Right lobe of liver (tissue), 6 donors: Measurements from ENCODE around the gene GFRA1. TPM values are rescaled to one million over a fixed set of nuclear protein-coding genes. Genes with fewer than 3 reads are reported as not detected.

Experiments
- ATAC-seq, 4 donors: fragments of 200-7000 bp; cut with Tn5 transposase; one replicate each; pipeline ENCODE4 v1.9.1; 2020; ENCODE audit warnings: mild to moderate bottlenecking in 4 of 4, moderate library complexity in 4 of 4
- DNase-seq, 3 donors: peaks; one replicate each; pipeline ENCODE4 v3.0.0-alpha.2; 2020
- H3K27ac ChIP-seq, 3 donors: fragments of 200-600 bp; one replicate each; pipeline ENCODE4 v1.8.0; 2022
- H3K27me3 ChIP-seq, 2 donors: fragments of 200-600 bp; one replicate each; pipeline ENCODE4 v1.8.0; 2022
- H3K36me3 ChIP-seq, 4 donors: fragments of 200-600 bp; sonication (generic) in 1 of 4; one replicate each; pipeline versions ENCODE4 v1.5.1 to v1.8.0; 2017 to 2022; ENCODE audit warnings: control low read depth in 1 of 4
- H3K4me1 ChIP-seq, 4 donors: fragments of 200-600 bp; sonication (generic) in 1 of 4; one replicate each; pipeline versions ENCODE4 v1.5.1 to v1.8.0; 2017 to 2022; ENCODE audit warnings: control low read depth in 1 of 4
- H3K4me3 ChIP-seq, 3 donors: fragments of 200-600 bp; one replicate each; pipeline ENCODE4 v1.8.0; 2022
- H3K9me3 ChIP-seq, 4 donors: fragments of 200-600 bp; sonication (generic) in 1 of 4; one replicate each; pipeline versions ENCODE4 v1.5.1 to v1.8.0; 2017 to 2022; ENCODE audit warnings: control low read depth in 1 of 4
- CTCF ChIP-seq, 4 donors: fragments of 200-600 bp in 3 of 4; fragments of 450-650 bp in 1 of 4; IDR thresholded peaks; one replicate each; pipeline versions ENCODE4 v1.5.1 to v1.8.0; 2016 to 2022; ENCODE audit warnings: antibody characterized with exemption in 4 of 4, mild to moderate bottlenecking in 2 of 4
- POLR2A ChIP-seq: fragments of 450-650 bp; IDR thresholded peaks from one replicate; pipeline ENCODE4 v1.6.1; 2017; ENCODE audit warnings: antibody characterized with exemption, mild to moderate bottlenecking
- WGBS: methylation state at CpG from one replicate; pipeline ENCODE4 v1.1.6; 2018; ENCODE audit warnings: low coverage, low lambda C conversion rate; ENCODE audit not compliant: insufficient coverage; ENCODE audit errors: missing lambda C conversion rate; 5-methylcytosine and 5-hydroxymethylcytosine counted together
- intact Hi-C, 2 donors: fragments of 100-400 bp; cut with DNase I; formaldehyde crosslinking; loops; one replicate each; pipeline versions ENCODE4 v1.11.2 to v1.14.1; 2022
- total RNA-seq, 6 experiments: library from RNA; depleted of rRNA in 2 of 6; stranded (reverse); fragments of >200 nt in 2 of 6; fragmentation: NEBNext Ultra II Directional in 3 of 6; extraction: Animal tissue kit (Norgen Biotek cat#: 25700) in 3 of 6; gene quantifications; one replicate each; pipeline versions ENCODE4 v1.1.0 to v1.2.4, GENCODE V29; 2016 to 2023
- donor health status: DM: no; HTN: yes; CAD: no.
- donor health status: DM: no; HTN: no; CAD: no.
- donor health status: DM: no; HTN: no; CAD: no.
- donor health status: DM: no; HTN: yes; CAD: no.
- donor health status: DM: no; HTN: yes; CAD: no.

The GFRA1 gene
- total RNA-seq, 6 experiments from 2014 or later, result 17.9 to 67.8 (median 42.8) TPM

DNA sequence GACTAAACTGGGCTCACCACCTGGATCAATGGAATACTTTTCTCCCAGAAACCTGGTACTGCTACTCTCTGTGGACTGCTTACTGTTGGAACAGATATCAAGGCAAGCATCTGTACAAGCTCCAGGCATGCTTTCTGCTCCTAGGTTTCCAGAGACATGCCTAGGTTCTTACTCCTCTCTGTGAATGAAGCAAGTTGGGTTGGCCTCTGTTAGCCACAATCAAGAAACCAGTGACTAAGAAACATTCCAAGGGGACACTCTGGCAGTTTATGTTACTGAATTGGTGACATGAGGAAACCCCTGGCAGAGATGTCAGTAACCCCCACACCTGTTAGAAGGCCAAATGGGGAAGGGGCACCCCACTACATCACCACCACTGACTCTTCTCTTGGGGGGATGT lies 121.9 kb downstream of the GFRA1 start:
- H3K27me3 ChIP-seq, result no peaks in the 10 kb centered on the region
- no peak overlapping the region for H3K27ac ChIP-seq
- no peaks in the 10 kb centered on the region for H3K9me3 ChIP-seq
- no peaks in the 10 kb centered on the region for H3K36me3 ChIP-seq
- DNase-seq, result no peak
- no peak for TF ChIP-seq CTCF (IDR thresholded peaks at IDR 0.05)
- no peak for TF ChIP-seq POLR2A
- H3K4me1 ChIP-seq, result no peaks in the 10 kb centered on the region
- intact Hi-C loops, result no loop called here
- no peak for ATAC-seq
- H3K4me3 ChIP-seq, result no peak overlapping the region

GRCh38 chr10:116150606-116151005 lies 122.4 kb downstream of the GFRA1 start:
- Histone ChIP-seq H3K4me1 (no peaks in the 10 kb centered on the region), H3K4me3 (no peak overlapping the region), H3K36me3 (no peaks in the 10 kb centered on the region), H3K9me3 (no peaks in the 10 kb centered on the region), H3K27me3 (no peaks in the 10 kb centered on the region), H3K27ac (no peak overlapping the region)
- TF ChIP-seq CTCF (IDR thresholded peaks at IDR 0.05) (no peak), POLR2A (no peak)
- ATAC-seq, result no peak
- intact Hi-C loops, result no loop called here
- 50% methylated on average over 6 of the region's 6 CpGs for WGBS
- DNase-seq, result no peak

DNA sequence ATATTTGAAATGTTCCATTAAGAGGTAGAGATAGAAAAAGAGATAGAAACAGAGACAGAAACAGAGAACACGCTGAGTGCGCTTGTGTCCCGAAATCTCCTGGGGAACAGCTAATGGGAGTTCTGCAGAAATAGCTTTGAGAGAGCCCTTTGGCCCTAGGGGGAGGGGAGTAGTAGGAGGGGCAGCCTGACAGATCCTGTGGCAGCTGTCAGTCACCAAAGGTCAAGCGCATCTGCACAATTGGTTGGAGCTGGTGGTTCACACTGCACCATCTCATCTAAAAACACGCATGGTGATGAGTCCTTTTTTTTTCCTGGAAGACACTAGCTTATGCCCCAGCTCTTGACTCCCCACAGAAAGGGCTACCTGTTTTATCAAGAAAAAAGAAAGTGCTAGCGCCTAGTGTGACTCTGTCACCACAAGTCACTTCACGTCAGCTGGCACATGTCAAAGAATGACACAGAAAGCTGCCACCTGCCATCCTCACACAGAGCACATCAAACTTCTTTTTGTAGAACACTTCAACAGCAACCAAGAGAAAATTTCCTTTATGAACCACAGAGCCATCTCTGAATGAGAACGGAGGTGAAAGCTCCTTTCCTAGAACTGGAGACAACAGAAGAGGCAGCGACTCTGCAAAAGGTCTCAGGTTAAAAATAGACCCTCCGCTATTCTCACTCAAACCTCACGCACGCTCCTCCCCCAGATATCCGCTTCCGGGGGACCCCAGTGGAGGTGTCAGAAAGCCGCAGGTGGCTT lies 125.7 kb downstream of the GFRA1 start:
- no peaks in the 10 kb centered on the region for H3K9me3 ChIP-seq
- WGBS, result 85% methylated on average over 13 of the region's 15 CpGs

DNA sequence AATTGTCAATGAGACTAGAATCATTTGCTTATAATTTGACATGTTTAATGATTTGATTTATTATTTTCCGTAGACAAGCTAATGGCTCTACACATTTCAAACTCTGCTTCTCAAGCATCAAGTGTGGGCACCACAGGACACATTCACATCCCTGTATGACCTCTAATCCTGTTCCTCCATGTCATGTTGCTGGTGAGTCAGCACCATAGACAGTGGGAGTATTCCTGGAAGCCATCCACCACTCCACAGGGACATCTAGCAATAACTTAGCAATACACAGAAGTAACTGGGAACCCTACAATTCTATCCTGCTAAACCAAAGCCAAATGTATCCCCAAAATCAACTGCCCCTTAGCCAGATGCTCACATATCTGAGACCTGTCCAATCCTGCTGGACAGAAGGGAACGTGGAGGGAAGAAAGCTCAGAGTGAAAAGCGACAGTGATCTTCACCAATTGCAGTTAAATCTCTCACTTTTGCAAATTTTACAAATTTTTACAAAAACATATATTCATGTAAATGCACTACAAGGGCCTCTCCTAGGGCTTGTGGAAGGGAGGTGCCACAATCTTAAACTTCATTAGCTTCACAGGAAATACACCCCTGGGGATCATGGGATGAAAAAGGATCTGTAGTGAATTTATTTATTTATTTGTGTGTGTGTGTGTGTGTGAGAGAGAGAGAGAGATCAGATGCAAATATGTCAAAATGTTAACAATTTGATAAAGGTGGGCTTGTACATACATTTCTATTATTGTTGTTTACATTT lies 126.5 kb downstream of the GFRA1 start:
- Histone ChIP-seq H3K4me3 (no peak overlapping the region), H3K27me3 (no peaks in the 10 kb centered on the region), H3K27ac (no peak overlapping the region), H3K9me3 (no peaks in the 10 kb centered on the region), H3K4me1 (no peaks in the 10 kb centered on the region), H3K36me3 (no peaks in the 10 kb centered on the region)
- no peak for TF ChIP-seq POLR2A
- TF ChIP-seq CTCF (IDR thresholded peaks at IDR 0.05), result no peak
- 92% methylated on average over 3 of the region's 3 CpGs for WGBS
- DNase-seq (no peak), ATAC-seq (peak in 1 of 4 donors; percentile 79)
- intact Hi-C loops, result no loop called here

More for the DNA sequence above, 125.7 kb downstream of the GFRA1 start:
- no peak for ATAC-seq
- TF ChIP-seq CTCF (IDR thresholded peaks at IDR 0.05), result no peak
- TF ChIP-seq POLR2A, result no peak
- no peak overlapping the region for H3K4me3 ChIP-seq
- H3K27me3 ChIP-seq, result no peaks in the 10 kb centered on the region
- intact Hi-C loops, result no loop called here
- H3K36me3 ChIP-seq, result no peaks in the 10 kb centered on the region
- H3K4me1 ChIP-seq, result no peaks in the 10 kb centered on the region
- no peak for DNase-seq
- no peak overlapping the region for H3K27ac ChIP-seq
